Mammary epithelial cell (primary cell): ENCODE results near the gene NOTCH3.

Experiments
- CTCF ChIP-seq, 2 donors: IDR thresholded peaks in 1 of 2; conservative IDR thresholded peaks in 1 of 2; 2 replicates each; pipeline ENCODE4 v1.5.1; 2011 to 2012; ENCODE audit warnings: inconsistent platforms in 2 of 2, low read length in 2 of 2, mild to moderate bottlenecking in 2 of 2, control low read depth in 1 of 2, low read depth in 1 of 2; ENCODE audit not compliant: insufficient read depth in 1 of 2; ENCODE audit errors: extremely low read depth in 1 of 2
- EZH2 ChIP-seq: IDR thresholded peaks from 2 replicates; pipeline ENCODE4 v1.6.1; 2012; ENCODE audit warnings: low read length, inconsistent platforms, borderline replicate concordance

- TF ChIP-seq CTCF (conservative IDR thresholded peaks at IDR 0.05 in 1 of 2, IDR thresholded peaks at IDR 0.05 in 1 of 2; ENCODE audit: extremely low read depth in 1 of 2, insufficient read depth in 1 of 2, low read depth in 1 of 2, low read length in 2 of 2) (no peak), EZH2 (no peak)
Measured at GRCh38 chr19:15222738-15223648, 22.2 kb upstream of the NOTCH3 start.
